GM10847 (cell line): ENCODE measurements around the gene CDSN.

Experiments used
- POLR2A ChIP-seq: IDR thresholded peaks from 2 replicates; pipeline ENCODE4 v1.6.1; 2011; ENCODE audit not compliant: insufficient read length; ENCODE audit errors: extremely low read depth

CDSN gene

DNA sequence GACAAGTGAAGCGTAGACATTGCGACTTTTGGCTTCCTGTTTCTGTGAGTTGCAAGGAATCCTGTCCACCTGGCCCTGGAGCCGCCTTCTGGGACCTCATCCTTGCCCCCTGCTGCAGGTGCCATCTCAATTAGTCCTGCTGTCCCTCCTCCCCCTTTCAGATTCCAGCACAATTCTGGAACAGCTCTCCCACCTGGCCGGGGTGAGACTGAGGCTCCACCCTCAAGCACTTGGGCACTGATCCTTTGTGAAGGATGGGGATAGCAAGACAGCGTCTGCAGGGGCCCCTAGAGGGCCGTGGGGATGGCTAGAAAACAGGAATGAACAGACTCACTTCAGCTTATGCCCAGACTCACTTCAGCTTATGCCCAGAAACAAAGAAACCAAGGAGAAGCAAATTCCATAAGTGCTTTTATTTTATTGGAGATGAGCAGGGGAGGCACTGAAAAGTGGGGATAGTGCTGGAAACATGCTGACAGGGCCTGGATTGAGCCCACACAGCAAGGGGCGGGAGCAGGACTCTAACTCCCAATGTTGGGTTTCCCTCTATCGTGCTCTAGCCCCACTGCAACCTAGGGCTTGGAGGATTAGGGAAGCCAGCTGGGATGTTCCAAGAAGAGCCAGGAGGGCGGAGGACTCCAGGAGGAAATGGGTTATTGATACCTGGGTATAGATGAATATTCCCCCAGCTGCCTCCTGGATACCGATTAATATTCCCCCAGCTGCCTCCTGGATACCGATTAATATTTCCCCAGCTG lies 9.2 kb downstream of the CDSN start:
- no peak for TF ChIP-seq POLR2A

GRCh38 chr6:31107052-31107451 lies 13.2 kb downstream of the CDSN start:
- no peak for TF ChIP-seq POLR2A

- TF ChIP-seq POLR2A, result no peak
Observed at GRCh38 chr6:31103136-31103535, 17.1 kb downstream of the CDSN start.

DNA sequence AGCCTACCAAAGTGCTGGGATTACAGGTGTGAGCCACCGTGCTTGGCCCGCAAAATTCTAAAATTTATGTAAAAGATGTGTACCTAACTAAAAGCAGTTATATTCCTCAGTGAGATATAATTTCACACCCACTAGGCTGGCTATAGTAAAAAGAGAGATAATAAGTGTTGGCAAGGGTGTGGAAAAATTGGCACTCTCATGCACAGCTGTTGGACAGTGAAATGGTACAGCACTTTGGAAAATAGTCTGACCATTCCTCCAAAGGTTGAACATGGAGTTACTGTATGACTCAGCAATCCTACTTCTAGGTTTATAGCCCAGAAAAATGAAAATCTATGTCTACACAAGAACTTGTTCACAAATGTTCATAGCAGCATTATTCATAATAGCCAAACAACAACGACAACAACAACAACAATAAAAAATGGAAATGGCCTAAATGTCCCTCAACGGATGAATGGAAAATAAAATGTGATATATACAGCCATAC lies 21.8 kb downstream of the CDSN start:
- TF ChIP-seq POLR2A, result no peak

DNA sequence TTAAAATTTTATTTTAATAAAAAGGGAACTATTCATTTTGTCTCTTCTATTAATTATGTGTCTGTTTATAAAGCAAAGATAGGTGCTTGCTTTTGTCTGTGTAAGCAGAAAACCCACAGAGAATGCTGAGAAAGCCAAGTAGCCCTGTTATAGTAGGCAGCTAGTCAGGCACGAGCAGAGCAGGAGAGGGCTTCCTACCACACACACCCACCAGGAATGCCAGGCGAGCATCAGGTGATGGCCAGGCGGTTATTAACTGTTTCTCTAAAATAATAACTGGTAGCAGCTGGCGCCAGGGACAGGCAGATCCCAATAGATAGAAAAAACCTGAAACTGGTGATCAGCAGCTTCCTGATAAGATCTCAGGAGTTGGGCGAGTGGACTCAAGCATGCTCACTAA lies 23.6 kb downstream of the CDSN start:
- TF ChIP-seq POLR2A, result no peak

DNA sequence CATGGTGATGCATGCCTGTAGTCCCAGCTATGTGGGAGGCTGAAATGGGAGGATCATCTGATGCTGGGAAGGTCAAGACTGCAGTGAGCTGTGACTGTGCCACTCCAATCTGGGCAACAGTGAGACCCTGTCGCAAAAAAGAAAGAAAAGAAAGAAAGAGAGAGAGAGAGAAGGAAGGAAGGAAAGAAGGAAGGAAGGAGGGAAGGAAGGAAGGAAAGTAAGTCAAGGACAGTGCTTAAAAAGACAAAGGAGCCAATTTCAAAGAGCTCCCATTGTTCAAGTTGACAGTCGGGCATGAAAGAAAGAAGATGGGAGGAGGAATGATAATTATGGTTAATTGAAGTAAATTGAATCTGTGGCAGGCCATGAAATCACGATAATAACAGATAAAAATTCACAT lies 24.0 kb downstream of the CDSN start:
- no peak for TF ChIP-seq POLR2A

DNA sequence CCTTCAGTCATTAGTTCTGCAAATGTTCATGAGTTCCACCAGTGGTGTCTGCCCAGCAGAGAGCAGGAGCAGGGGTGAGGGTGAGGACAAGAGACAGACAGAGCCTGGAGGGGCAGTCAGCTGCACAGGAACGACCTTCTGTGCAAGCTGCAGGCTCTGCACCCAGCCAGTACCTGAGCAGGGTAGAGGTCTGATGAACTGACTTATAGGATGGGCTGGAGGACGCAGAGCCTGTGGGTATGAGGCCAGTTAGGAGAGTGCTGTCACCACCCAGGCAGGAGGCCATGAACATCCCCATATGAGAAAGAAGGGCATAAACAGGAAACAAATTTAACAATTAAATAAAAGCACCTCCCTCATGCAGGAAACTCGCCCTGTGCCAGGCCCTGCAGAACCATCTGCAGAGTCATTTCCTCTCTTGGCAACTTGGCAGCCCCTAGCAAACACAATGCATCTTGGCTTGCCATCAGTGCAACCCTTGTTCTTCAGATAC lies 25.8 kb downstream of the CDSN start:
- TF ChIP-seq POLR2A, result no peak

DNA sequence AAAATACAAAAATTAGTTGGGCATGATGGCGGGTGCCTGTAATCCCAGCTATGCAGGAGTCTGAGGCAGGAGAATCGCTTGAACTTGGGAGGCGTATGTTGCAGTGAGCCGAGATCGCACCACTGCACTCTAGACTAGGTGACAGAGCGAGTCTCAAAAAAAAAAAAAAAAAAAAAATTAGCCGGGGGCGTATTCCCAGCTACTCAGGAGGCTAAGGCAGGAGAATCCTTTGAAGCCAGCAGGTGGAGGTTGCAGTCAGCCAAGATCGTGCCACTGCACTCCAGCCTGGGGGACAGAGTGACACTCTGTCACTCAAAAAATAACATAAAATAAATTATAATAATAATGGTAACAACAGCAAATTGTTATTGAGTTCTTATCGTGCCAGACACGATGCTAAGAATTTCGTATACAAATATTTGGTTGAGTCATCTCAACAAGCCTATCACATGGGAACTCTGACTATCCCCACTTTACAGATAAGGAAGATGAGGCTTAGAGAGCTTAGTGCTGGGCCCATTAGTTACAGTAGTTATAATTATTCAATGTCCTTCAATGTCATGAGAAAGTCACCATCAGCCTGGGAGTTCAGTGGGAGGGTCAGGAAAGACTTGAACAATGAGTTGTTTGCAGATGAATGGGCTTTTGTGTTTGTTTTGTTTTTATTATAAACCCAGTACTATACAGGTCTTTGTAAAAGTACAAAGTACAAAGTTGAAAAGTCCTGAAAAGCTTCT lies 27.3 kb downstream of the CDSN start:
- no peak for TF ChIP-seq POLR2A

DNA sequence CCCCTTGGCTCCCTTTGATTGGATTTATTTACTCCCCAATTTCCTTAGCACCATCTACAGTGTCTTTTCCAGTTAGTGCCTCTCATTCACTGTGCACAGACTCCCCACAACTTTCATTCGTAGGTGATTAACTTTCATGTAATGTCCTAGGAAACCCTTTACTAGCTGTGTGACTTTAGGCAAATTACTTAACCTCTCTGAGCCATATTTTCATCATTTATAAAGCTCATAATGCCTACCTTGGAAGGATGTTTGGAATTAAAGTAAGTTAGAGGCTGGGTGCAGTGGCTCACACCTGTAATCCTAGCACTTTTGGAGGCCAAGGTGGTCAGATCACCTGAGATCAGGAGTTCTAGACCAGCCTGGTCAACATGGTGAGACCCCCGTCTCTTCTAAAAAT lies 28.0 kb downstream of the CDSN start:
- no peak for TF ChIP-seq POLR2A

GRCh38 chr6:31091680-31092079 lies 28.6 kb downstream of the CDSN start:
- no peak for TF ChIP-seq POLR2A

DNA sequence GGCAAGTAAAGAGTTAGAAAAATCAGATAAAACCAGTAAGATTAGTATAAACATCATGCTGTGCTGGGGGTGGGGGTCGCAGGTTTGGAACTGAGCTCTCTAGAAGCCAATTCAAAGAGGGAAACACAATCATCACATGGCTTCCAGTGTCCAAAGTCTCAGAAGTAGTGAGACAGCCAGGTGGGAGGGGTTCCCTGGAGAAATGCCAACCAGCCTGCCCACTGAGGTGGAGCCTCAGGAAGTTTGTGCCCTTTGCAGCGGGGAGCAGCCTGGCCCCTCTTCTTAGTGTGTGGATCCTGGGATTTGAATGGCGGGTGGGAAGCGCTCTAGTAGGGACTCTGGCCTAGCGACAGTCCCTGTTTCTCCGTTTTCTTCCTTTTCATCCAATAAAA lies 29.3 kb downstream of the CDSN start:
- TF ChIP-seq POLR2A, result no peak

- no peak for TF ChIP-seq POLR2A
Observed at GRCh38 chr6:31090275-31090972, 29.8 kb downstream of the CDSN start.

- no peak for TF ChIP-seq POLR2A
Observed at GRCh38 chr6:31087494-31088089, 32.7 kb downstream of the CDSN start.

GRCh38 chr6:31086788-31087440 lies 33.3 kb downstream of the CDSN start:
- TF ChIP-seq POLR2A, result no peak

- TF ChIP-seq POLR2A, result no peak
Observed at GRCh38 chr6:31083742-31084354, 36.4 kb downstream of the CDSN start.

- TF ChIP-seq POLR2A, result no peak
Observed at GRCh38 chr6:31081872-31082271, 38.4 kb downstream of the CDSN start.
